Activated naive CD8-positive, alpha-beta T cell (primary cell): Measurements from ENCODE around the gene SMPD3.
A peak's percentile ranks its signal among the peaks of the same experiment; 100 is the strongest.

Experiments used
- H3K27ac Mint-ChIP-seq: one replicate; pipeline ENCODE4 v1.8.0; 2021; ENCODE audit warnings: mixed read lengths
- H3K27me3 Mint-ChIP-seq: one replicate; pipeline ENCODE4 v1.8.0; 2021; ENCODE audit warnings: mixed read lengths
- H3K36me3 Mint-ChIP-seq: one replicate; pipeline ENCODE4 v1.8.0; 2021; ENCODE audit warnings: mixed read lengths
- H3K4me1 Mint-ChIP-seq: one replicate; pipeline ENCODE4 v1.8.0; 2021; ENCODE audit warnings: low read depth, mixed read lengths
- H3K4me3 Mint-ChIP-seq: one replicate; pipeline ENCODE4 v1.8.0; 2021; ENCODE audit warnings: mild to moderate bottlenecking, mixed read lengths
- H3K9me3 Mint-ChIP-seq: one replicate; pipeline ENCODE4 v1.8.0; 2021; ENCODE audit warnings: low read depth, mixed read lengths

SMPD3 gene

DNA sequence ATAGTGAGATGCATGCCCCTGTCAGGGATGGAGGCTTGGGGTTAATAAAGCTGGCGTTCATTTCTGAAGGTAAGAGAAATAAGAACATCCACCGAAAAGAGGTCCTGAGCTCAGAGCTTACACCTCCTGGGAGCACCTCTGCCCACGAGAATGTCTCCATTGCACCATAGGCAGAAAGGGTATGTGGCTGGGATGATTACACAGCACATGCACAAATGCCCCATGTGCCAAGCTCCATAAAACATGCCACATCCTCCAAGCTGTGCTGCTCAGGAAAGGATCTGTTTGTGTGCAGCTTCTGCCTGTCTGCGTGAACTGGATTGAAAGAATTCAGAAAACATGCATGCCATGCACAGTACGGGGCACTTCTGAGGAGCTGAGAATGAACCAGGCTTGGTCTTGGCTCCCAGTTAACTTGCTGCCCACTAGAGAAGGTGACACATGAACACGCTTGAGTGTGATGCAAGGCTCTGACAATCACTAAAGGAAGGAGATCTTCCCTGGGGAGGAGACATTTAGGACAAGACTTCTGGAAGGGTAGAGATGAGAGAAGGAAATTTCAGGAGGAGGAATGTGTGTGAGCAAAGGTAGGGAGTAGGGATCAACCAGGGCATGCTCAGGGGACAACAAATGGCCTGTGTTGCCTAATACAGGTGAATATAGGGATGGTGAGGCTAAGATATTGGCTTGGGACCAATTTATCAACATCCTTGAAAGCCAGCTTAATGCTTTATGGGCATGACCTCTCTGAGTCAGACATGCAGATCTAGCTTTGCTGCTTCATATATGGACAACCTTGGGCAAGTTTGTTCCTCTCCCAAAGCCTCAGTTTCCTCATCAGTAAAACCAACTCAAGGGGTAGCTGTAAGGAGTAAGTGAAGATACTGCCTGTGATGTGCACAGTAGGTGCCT is 32.0 kb upstream of the SMPD3 start:
- no peaks in the 10 kb centered on the region for H3K4me1 Mint-ChIP-seq
- no peak overlapping the region for H3K4me3 Mint-ChIP-seq
- H3K27me3 Mint-ChIP-seq: no peaks in the 10 kb centered on the region
- H3K36me3 Mint-ChIP-seq: peaks cover 2% of the 10 kb centered on the region
- H3K27ac Mint-ChIP-seq: no peak overlapping the region
- no peaks in the 10 kb centered on the region for H3K9me3 Mint-ChIP-seq

DNA sequence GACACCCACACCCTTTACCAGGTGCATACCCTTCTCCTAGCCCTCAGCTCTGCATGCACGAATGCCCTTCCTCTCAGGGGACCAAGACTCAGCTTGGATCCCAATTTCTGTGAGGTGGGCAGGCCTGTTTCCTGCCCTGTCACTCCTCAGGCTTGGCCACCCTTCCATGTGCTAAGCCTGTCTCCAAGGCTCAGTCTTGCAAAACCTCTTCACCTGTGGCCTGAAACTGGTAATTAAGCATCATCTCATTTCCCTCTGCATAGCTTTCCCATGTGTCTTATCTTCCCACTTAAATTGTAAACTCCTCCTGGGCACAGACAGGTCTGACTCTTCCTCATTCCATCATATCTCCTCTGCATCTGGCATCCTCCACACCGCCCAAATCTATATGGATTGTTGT is 31.0 kb upstream of the SMPD3 start:
- Mint-ChIP-seq H3K36me3 (peaks cover 2% of the 10 kb centered on the region), H3K4me1 (no peaks in the 10 kb centered on the region), H3K9me3 (no peaks in the 10 kb centered on the region), H3K4me3 (no peak overlapping the region), H3K27me3 (no peaks in the 10 kb centered on the region), H3K27ac (no peak overlapping the region)

GRCh38 chr16:68478526-68479250 is 30.4 kb upstream of the SMPD3 start:
- Mint-ChIP-seq H3K4me3 (no peak overlapping the region), H3K27ac (no peak overlapping the region), H3K4me1 (no peaks in the 10 kb centered on the region), H3K36me3 (peaks cover 2% of the 10 kb centered on the region), H3K27me3 (no peaks in the 10 kb centered on the region), H3K9me3 (no peaks in the 10 kb centered on the region)

GRCh38 chr16:68475071-68475470 is 26.8 kb upstream of the SMPD3 start:
- no peaks in the 10 kb centered on the region for H3K36me3 Mint-ChIP-seq
- no peak overlapping the region for H3K4me3 Mint-ChIP-seq
- no peak overlapping the region for H3K27ac Mint-ChIP-seq

DNA sequence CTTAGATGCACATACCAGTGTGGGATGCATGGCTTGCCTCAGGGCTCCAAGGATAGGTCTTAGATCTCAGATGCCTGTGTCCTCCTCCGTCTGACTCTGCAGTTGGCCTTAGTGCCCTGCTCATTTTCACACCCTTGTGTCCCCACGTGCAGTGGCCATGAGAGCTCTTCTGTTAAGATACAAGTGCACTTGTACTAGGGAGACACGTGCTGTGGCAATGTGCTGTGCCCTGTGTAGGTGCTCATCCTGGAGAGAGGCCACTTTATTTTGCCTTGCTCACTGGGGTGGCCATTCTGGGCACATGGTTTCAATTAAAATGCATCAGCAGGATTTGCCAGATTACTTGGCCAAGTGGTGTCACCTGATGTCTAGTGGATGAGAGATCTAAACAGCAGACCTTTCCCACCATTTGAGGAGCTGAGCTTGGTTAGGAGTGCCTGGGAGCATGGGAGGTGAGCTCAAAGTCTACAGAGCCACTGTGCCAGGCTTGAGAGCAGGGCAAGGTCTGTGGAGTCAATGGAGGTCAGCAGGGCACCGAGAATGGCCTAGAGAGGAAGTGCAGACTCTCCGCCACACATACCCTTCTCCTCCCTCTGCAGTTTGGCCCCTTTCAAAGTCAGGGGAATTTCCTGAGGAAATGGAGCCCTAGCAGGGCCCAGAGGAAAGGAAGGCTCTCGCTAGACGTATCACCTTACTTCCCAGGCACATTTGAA is 25.2 kb upstream of the SMPD3 start:
- Mint-ChIP-seq H3K4me3 (no peak overlapping the region), H3K9me3 (no peaks in the 10 kb centered on the region)

More at GRCh38 chr16:68475071-68475470, 26.8 kb upstream of the SMPD3 start:
- H3K9me3 Mint-ChIP-seq: no peaks in the 10 kb centered on the region
- H3K4me1 Mint-ChIP-seq: peaks cover 17% of the 10 kb centered on the region
- no peaks in the 10 kb centered on the region for H3K27me3 Mint-ChIP-seq

DNA sequence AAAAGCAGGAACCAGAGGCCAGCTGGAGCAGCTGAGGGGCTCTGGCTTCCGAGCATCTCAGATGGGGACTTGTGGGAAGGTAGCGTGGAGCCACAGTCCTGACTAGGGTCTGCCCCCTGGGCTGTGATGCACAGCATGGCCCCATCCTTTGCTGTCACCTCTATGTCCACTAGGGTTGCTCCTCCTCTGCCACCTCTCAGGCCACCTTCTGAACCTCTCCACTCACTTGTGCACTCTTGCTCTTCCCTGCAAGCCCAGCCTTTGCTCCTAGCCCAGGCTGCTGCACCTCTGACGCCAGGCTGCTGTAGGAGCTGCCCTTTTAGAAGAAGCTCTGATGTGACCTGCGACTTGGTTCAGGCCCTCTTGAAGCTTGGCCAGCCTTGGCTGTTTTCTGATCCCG is 24.3 kb upstream of the SMPD3 start:
- Mint-ChIP-seq H3K36me3 (no peaks in the 10 kb centered on the region), H3K27ac (no peak overlapping the region), H3K4me3 (no peak overlapping the region), H3K4me1 (peaks cover 42% of the 10 kb centered on the region), H3K27me3 (no peaks in the 10 kb centered on the region), H3K9me3 (no peaks in the 10 kb centered on the region)

More for the DNA sequence above, 25.2 kb upstream of the SMPD3 start:
- H3K4me1 Mint-ChIP-seq: peaks cover 32% of the 10 kb centered on the region
- H3K36me3 Mint-ChIP-seq: no peaks in the 10 kb centered on the region
- H3K27ac Mint-ChIP-seq: no peak overlapping the region
- no peaks in the 10 kb centered on the region for H3K27me3 Mint-ChIP-seq

DNA sequence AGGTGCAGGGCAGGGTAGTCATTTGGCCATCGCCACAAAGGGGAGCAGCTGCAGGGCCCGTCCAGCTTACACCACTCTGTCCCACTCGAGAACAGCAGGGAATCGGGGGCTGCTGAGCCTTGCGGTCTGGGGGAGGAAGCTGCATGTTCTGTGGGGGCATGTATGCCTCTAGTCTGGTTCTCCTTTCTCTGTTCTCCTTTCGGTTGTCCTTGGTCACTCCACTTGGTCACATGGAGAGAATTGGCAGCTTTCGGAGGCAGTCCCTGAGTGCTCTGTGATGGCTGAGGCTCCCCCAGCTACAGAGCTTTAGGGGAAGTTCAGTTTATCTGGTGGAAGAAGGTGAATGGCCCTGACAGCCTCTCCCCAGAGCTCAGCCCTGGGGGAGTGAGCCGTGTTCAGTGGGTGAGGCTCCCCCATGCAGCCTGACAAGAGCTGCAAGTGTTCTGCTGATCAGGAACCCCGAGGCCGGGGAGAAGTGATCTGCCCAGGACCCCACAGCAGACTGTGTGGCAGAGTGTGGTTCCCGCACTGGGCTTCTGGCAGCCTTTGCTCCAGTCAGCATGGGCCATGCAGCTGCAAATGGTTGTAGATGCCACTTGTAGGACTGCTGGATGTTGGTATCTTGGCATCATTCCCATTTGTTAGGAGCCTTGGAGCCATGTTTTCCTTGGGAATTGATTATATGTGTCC is 22.3 kb upstream of the SMPD3 start:
- no peaks in the 10 kb centered on the region for H3K27me3 Mint-ChIP-seq

GRCh38 chr16:68469796-68470460 is 21.6 kb upstream of the SMPD3 start:
- no peaks in the 10 kb centered on the region for H3K36me3 Mint-ChIP-seq

More for the DNA sequence above, 22.3 kb upstream of the SMPD3 start:
- peak overlapping the region; percentile 79 for H3K4me3 Mint-ChIP-seq
- H3K9me3 Mint-ChIP-seq: no peaks in the 10 kb centered on the region
- peaks cover 47% of the 10 kb centered on the region for H3K4me1 Mint-ChIP-seq
- H3K27ac Mint-ChIP-seq: peak overlapping the region; percentile 83
- no peaks in the 10 kb centered on the region for H3K36me3 Mint-ChIP-seq

GRCh38 chr16:68468842-68469241 is 20.5 kb upstream of the SMPD3 start:
- H3K4me3 Mint-ChIP-seq: peak overlapping the region; percentile 18
- no peaks in the 10 kb centered on the region for H3K36me3 Mint-ChIP-seq
- peaks cover 47% of the 10 kb centered on the region for H3K4me1 Mint-ChIP-seq
- no peak overlapping the region for H3K27ac Mint-ChIP-seq
- H3K27me3 Mint-ChIP-seq: no peaks in the 10 kb centered on the region
- H3K9me3 Mint-ChIP-seq: no peaks in the 10 kb centered on the region

More at GRCh38 chr16:68469796-68470460, 21.6 kb upstream of the SMPD3 start:
- Mint-ChIP-seq H3K27me3 (no peaks in the 10 kb centered on the region), H3K4me1 (peaks cover 47% of the 10 kb centered on the region), H3K27ac (peak overlapping the region; percentile 83), H3K9me3 (no peaks in the 10 kb centered on the region), H3K4me3 (peak overlapping the region; percentile 79)

- no peaks in the 10 kb centered on the region for H3K9me3 Mint-ChIP-seq
- no peak overlapping the region for H3K4me3 Mint-ChIP-seq
- peaks cover 41% of the 10 kb centered on the region for H3K4me1 Mint-ChIP-seq
- no peak overlapping the region for H3K27ac Mint-ChIP-seq
- H3K27me3 Mint-ChIP-seq: no peaks in the 10 kb centered on the region
- no peaks in the 10 kb centered on the region for H3K36me3 Mint-ChIP-seq
Measured at GRCh38 chr16:68466174-68466573, 17.9 kb upstream of the SMPD3 start.

- H3K4me1 Mint-ChIP-seq: peaks cover 19% of the 10 kb centered on the region
- H3K27me3 Mint-ChIP-seq: no peaks in the 10 kb centered on the region
- H3K4me3 Mint-ChIP-seq: no peak overlapping the region
- H3K27ac Mint-ChIP-seq: no peak overlapping the region
- no peaks in the 10 kb centered on the region for H3K9me3 Mint-ChIP-seq
- H3K36me3 Mint-ChIP-seq: peaks cover 2% of the 10 kb centered on the region
Measured at GRCh38 chr16:68463904-68464303, 15.6 kb upstream of the SMPD3 start.

DNA sequence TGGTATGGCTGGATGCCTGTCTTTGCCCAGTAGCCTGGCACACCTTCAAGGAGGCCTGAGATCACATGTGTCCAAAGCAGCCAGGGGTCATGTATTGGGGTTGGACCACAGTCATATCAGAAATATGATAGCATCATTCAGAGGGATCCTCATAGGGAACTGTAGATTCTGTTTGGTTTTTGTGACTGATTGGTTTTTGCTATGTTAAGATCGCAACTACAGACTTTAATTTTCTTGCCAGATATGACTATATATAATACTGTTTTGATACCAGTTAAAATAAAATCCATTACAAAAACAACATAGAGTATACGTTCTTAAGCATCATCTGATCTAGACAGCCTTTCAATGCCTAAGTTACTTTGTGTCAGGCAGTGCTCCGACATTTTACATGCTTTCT is 11.8 kb upstream of the SMPD3 start:
- Mint-ChIP-seq H3K27ac (no peak overlapping the region), H3K4me1 (no peaks in the 10 kb centered on the region), H3K36me3 (peaks cover 2% of the 10 kb centered on the region), H3K4me3 (no peak overlapping the region), H3K9me3 (no peaks in the 10 kb centered on the region), H3K27me3 (no peaks in the 10 kb centered on the region)

GRCh38 chr16:68459457-68459856 is 11.1 kb upstream of the SMPD3 start:
- no peak overlapping the region for H3K27ac Mint-ChIP-seq
- no peak overlapping the region for H3K4me3 Mint-ChIP-seq
- peaks cover 2% of the 10 kb centered on the region for H3K36me3 Mint-ChIP-seq
- H3K27me3 Mint-ChIP-seq: no peaks in the 10 kb centered on the region
- H3K9me3 Mint-ChIP-seq: no peaks in the 10 kb centered on the region
- H3K4me1 Mint-ChIP-seq: no peaks in the 10 kb centered on the region

GRCh38 chr16:68458551-68458950 is 10.2 kb upstream of the SMPD3 start:
- no peaks in the 10 kb centered on the region for H3K9me3 Mint-ChIP-seq
- H3K4me1 Mint-ChIP-seq: no peaks in the 10 kb centered on the region
- H3K27ac Mint-ChIP-seq: no peak overlapping the region
- H3K4me3 Mint-ChIP-seq: no peak overlapping the region
- H3K27me3 Mint-ChIP-seq: no peaks in the 10 kb centered on the region
- H3K36me3 Mint-ChIP-seq: peaks cover 2% of the 10 kb centered on the region
